H9 (cell line): ENCODE measurements around the gene EFEMP1. TPM values are rescaled to one million over a fixed set of nuclear protein-coding genes. Genes with fewer than 3 reads are reported as not detected.

Experiments
- DNase-seq: peaks from one replicate; pipeline ENCODE4 v3.0.0-alpha.2; 2017
- H2AFZ ChIP-seq: one replicate; pipeline ENCODE4 v1.6.1; 2013; ENCODE audit warnings: mild to moderate bottlenecking, low read length, control low read depth, moderate library complexity
- H2AK5ac ChIP-seq: 2 replicates; pipeline ENCODE4 v1.6.1; 2013; ENCODE audit warnings: low read length, control low read depth, mixed read lengths; ENCODE audit not compliant: insufficient read length
- H2BK120ac ChIP-seq: one replicate; pipeline ENCODE4 v1.6.1; 2013; ENCODE audit warnings: low read depth, mild to moderate bottlenecking, low read length, control low read depth, inconsistent platforms; ENCODE audit not compliant: poor library complexity, severe bottlenecking
- H2BK12ac ChIP-seq: 2 replicates; pipeline ENCODE4 v1.6.1; 2013; ENCODE audit warnings: low read length, control low read depth, mixed read lengths, low read depth; ENCODE audit not compliant: insufficient read length
- H2BK15ac ChIP-seq: 2 replicates; pipeline ENCODE4 v1.6.1; 2013; ENCODE audit warnings: low read depth, low read length, control low read depth
- H2BK20ac ChIP-seq: one replicate; pipeline ENCODE4 v1.6.1; 2013; ENCODE audit warnings: low read depth, mild to moderate bottlenecking, low read length, control low read depth, inconsistent platforms; ENCODE audit not compliant: poor library complexity, severe bottlenecking
- H2BK5ac ChIP-seq: 2 replicates; pipeline ENCODE4 v1.6.1; 2013; ENCODE audit warnings: low read length, control low read depth, mixed read lengths; ENCODE audit not compliant: insufficient read length
- H3K14ac ChIP-seq: 2 replicates; pipeline ENCODE4 v1.6.1; 2013; ENCODE audit warnings: low read length, control low read depth; ENCODE audit not compliant: insufficient read depth
- H3K18ac ChIP-seq: 2 replicates; pipeline ENCODE4 v1.6.1; 2013; ENCODE audit warnings: low read depth, mild to moderate bottlenecking, mixed read lengths, low read length, control low read depth; ENCODE audit not compliant: insufficient read length
- H3K23ac ChIP-seq: 2 replicates; pipeline ENCODE4 v1.6.1; 2013; ENCODE audit warnings: low read length, control low read depth, mixed read lengths, low read depth; ENCODE audit not compliant: insufficient read length
- H3K23me2 ChIP-seq: 2 replicates; pipeline ENCODE4 v1.6.1; 2013; ENCODE audit warnings: low read depth, mild to moderate bottlenecking, mixed read lengths, low read length, control low read depth; ENCODE audit not compliant: insufficient read length, poor library complexity, severe bottlenecking
- H3K27ac ChIP-seq: 2 replicates; pipeline ENCODE4 v1.5.1; 2013; ENCODE audit warnings: low read length, control low read depth, mixed read lengths, low read depth; ENCODE audit not compliant: insufficient read length
- H3K27me3 ChIP-seq: 2 replicates; pipeline ENCODE4 v1.6.1; 2013; ENCODE audit warnings: low read length, control low read depth, inconsistent platforms; ENCODE audit not compliant: insufficient read depth
- H3K4ac ChIP-seq: 2 replicates; pipeline ENCODE4 v1.6.1; 2013; ENCODE audit warnings: low read depth, mild to moderate bottlenecking, control low read depth, inconsistent platforms, low read length, moderate library complexity
- H3K4me1 ChIP-seq: 2 replicates; pipeline ENCODE4 v1.6.1; 2013; ENCODE audit warnings: low read length, control low read depth, inconsistent platforms; ENCODE audit not compliant: insufficient read depth
- H3K4me2 ChIP-seq: 2 replicates; pipeline ENCODE4 v1.6.1; 2013; ENCODE audit warnings: low read length, control low read depth, mixed read lengths; ENCODE audit not compliant: insufficient read length, insufficient read depth
- H3K56ac ChIP-seq: 2 replicates; pipeline ENCODE4 v1.6.1; 2013; ENCODE audit warnings: low read depth, mild to moderate bottlenecking, mixed read lengths, low read length, control low read depth; ENCODE audit not compliant: insufficient read length
- H3K79me1 ChIP-seq: 2 replicates; pipeline ENCODE4 v1.6.1; 2013; ENCODE audit warnings: low read depth, mild to moderate bottlenecking, moderate library complexity, low read length, control low read depth, inconsistent platforms; ENCODE audit not compliant: insufficient read depth, poor library complexity, severe bottlenecking
- H3K79me2 ChIP-seq: 2 replicates; pipeline ENCODE4 v1.6.1; 2013; ENCODE audit warnings: low read length, control low read depth, inconsistent platforms; ENCODE audit not compliant: insufficient read depth
- H3K9ac ChIP-seq: 2 replicates; pipeline ENCODE4 v1.6.1; 2013; ENCODE audit warnings: low read length, control low read depth, mixed read lengths; ENCODE audit not compliant: insufficient read length; ENCODE audit errors: extremely low read depth
- H3K9me3 ChIP-seq: one replicate; pipeline ENCODE4 v1.6.1; 2013; ENCODE audit warnings: low read depth, low read length, inconsistent platforms; ENCODE audit not compliant: control insufficient read depth
- H3T11ph ChIP-seq: one replicate; pipeline ENCODE4 v1.6.1; 2013; ENCODE audit warnings: mild to moderate bottlenecking, low read length, control low read depth, inconsistent platforms
- H4K20me1 ChIP-seq: one replicate; pipeline ENCODE4 v1.6.1; 2013; ENCODE audit not compliant: control insufficient read depth, insufficient read length, insufficient read depth
- H4K5ac ChIP-seq: 2 replicates; pipeline ENCODE4 v1.6.1; 2013; ENCODE audit warnings: low read depth, mild to moderate bottlenecking, mixed read lengths, low read length, control low read depth; ENCODE audit not compliant: insufficient read length
- H4K8ac ChIP-seq: replicated peaks from 2 replicates; pipeline ENCODE4 v1.6.1; 2013; ENCODE audit warnings: low read length, control low read depth, mixed read lengths, low read depth; ENCODE audit not compliant: insufficient read length
- H4K91ac ChIP-seq: 2 replicates; pipeline ENCODE4 v1.6.1; 2013; ENCODE audit warnings: low read depth, mild to moderate bottlenecking, moderate library complexity, mixed read lengths, low read length, control low read depth; ENCODE audit not compliant: insufficient read length
- H3K27ac Mint-ChIP-seq, 3 experiments: 2 replicates in 2 of 3; 3 replicates in 1 of 3; pipeline ENCODE4 v1.8.0; 2020 to 2021; ENCODE audit warnings: mixed read lengths in 3 of 3, mild to moderate bottlenecking in 1 of 3, moderate library complexity in 1 of 3
- H3K27me3 Mint-ChIP-seq: 2 replicates; pipeline ENCODE4 v1.8.0; 2021; ENCODE audit warnings: low read depth, mild to moderate bottlenecking, moderate library complexity, mixed read lengths
- H3K36me3 Mint-ChIP-seq, 3 experiments: 2 replicates in 2 of 3; 3 replicates in 1 of 3; pipeline ENCODE4 v1.8.0; 2020 to 2021; ENCODE audit warnings: low read depth in 3 of 3, mixed read lengths in 3 of 3; ENCODE audit not compliant: insufficient read depth in 1 of 3
- H3K4me1 Mint-ChIP-seq, 2 experiments: 2 replicates each; pipeline ENCODE4 v1.8.0; 2020; ENCODE audit warnings: mixed read lengths in 2 of 2
- H3K4me3 Mint-ChIP-seq, 2 experiments: 2 replicates in 1 of 2; 3 replicates in 1 of 2; pipeline ENCODE4 v1.8.0; 2020 to 2021; ENCODE audit warnings: mild to moderate bottlenecking in 2 of 2, mixed read lengths in 2 of 2, moderate library complexity in 1 of 2
- H3K9me3 Mint-ChIP-seq, 2 experiments: 2 replicates in 1 of 2; 3 replicates in 1 of 2; pipeline ENCODE4 v1.8.0; 2020; ENCODE audit warnings: mild to moderate bottlenecking in 2 of 2, mixed read lengths in 2 of 2, moderate library complexity in 1 of 2
- WGBS: extraction: QIAGEN DNeasy Blood & Tissue Kit; methylation state at CpG from one replicate; pipeline ENCODE4 v1.1.7; 2013; ENCODE audit warnings: missing lambda C conversion rate, low lambda C conversion rate, mixed read lengths; ENCODE audit not compliant: insufficient read length; ENCODE audit errors: extremely low coverage; 5-methylcytosine and 5-hydroxymethylcytosine counted together
- total RNA-seq: library from RNA; stranded (reverse); gene quantifications from 2 replicates; pipeline ENCODE4 v1.2.1, GENCODE V29; 2021
- TF ChIP-seq, protein P1 (sequence below): fragments of 200-600 bp; sonication (generic); conservative IDR thresholded peaks from 3 replicates; pipeline ENCODE4 v1.8.0; 2021; ENCODE audit warnings: antibody characterized with exemption, mild to moderate bottlenecking

The EFEMP1 gene
- total RNA-seq, 1 experiment from 2014 or later, result 3.5 TPM

DNA sequence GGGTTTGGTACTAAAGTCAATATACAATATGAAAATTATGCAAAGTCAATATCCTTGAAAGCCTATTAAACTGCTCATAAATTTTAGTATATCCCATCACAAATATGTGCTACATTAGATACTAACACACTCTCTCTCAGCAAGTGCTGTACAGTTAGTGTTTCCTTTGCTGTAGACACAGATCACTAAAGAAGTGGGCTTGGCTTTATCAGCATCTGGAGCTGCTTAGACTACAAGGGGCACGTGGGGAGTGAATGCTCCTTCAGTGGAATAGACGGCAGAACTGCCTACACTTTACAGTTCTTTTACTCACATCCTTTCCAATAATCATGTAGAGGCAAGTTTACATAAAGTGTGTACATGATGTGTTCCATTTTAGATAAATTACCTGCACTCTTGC lies 26.0 kb upstream of the EFEMP1 start:
- Histone ChIP-seq H4K8ac (no peak overlapping the region), H4K5ac (no peak overlapping the region), H3K27ac (no peak overlapping the region), H3K23ac (no peak overlapping the region), H2AFZ (no peak overlapping the region), H2BK15ac (no peak overlapping the region), H2BK5ac (no peak overlapping the region), H3K4me1 (no peaks in the 10 kb centered on the region), H3K4ac (no peak overlapping the region), H3K23me2 (no peaks in the 10 kb centered on the region), H4K91ac (no peak overlapping the region), H3K79me1 (no peaks in the 10 kb centered on the region), H3T11ph (no peak overlapping the region), H3K27me3 (no peaks in the 10 kb centered on the region), H3K18ac (no peak overlapping the region), H3K9me3 (no peaks in the 10 kb centered on the region), H2BK20ac (no peak overlapping the region), H2BK120ac (no peak overlapping the region), H3K56ac (no peak overlapping the region), H3K9ac (no peak overlapping the region), H2AK5ac (no peak overlapping the region), H2BK12ac (no peak overlapping the region), H3K4me2 (no peak overlapping the region), H3K79me2 (no peaks in the 10 kb centered on the region), H3K14ac (no peak overlapping the region), H4K20me1 (no peaks in the 10 kb centered on the region)
- Mint-ChIP-seq H3K36me3 (no peaks in the 10 kb centered on the region), H3K4me1 (peaks cover 0 to 5% of the 10 kb centered on the region in 2 experiments; a peak in 2 of 4 replicates), H3K27ac (no peak overlapping the region), H3K27me3 (peaks cover 3% of the 10 kb centered on the region), H3K9me3 (no peaks in the 10 kb centered on the region), H3K4me3 (no peak overlapping the region)
- DNase-seq, result no peak
- WGBS, result no CpG with 5 or more reads among the region's 2 CpGs
- TF ChIP-seq, protein P1, sequence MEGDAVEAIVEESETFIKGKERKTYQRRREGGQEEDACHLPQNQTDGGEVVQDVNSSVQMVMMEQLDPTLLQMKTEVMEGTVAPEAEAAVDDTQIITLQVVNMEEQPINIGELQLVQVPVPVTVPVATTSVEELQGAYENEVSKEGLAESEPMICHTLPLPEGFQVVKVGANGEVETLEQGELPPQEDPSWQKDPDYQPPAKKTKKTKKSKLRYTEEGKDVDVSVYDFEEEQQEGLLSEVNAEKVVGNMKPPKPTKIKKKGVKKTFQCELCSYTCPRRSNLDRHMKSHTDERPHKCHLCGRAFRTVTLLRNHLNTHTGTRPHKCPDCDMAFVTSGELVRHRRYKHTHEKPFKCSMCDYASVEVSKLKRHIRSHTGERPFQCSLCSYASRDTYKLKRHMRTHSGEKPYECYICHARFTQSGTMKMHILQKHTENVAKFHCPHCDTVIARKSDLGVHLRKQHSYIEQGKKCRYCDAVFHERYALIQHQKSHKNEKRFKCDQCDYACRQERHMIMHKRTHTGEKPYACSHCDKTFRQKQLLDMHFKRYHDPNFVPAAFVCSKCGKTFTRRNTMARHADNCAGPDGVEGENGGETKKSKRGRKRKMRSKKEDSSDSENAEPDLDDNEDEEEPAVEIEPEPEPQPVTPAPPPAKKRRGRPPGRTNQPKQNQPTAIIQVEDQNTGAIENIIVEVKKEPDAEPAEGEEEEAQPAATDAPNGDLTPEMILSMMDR, result no peak
